Esophagus muscularis mucosa (tissue), 3 donors: ENCODE data around the gene MYB.

Experiments used
- POLR2A ChIP-seq: fragments of 450-650 bp; IDR thresholded peaks from one replicate; pipeline ENCODE4 v1.6.1; 2017; ENCODE audit warnings: antibody characterized with exemption, moderate library complexity, mild to moderate bottlenecking, low read depth
- POLR2AphosphoS5 ChIP-seq, 2 donors: sonication (generic); formaldehyde crosslinking; IDR thresholded peaks; one replicate each; pipeline ENCODE4 v1.6.1; 2017; ENCODE audit warnings: antibody characterized with exemption in 2 of 2
- TF ChIP-seq, protein P1 (sequence below), 3 experiments: fragments of 200-600 bp in 2 of 3; fragments of 450-650 bp in 1 of 3; sonication (generic) in 2 of 3; IDR thresholded peaks; one replicate each; pipeline ENCODE4 v1.5.1; 2017 to 2019; ENCODE audit warnings: antibody characterized with exemption in 3 of 3, mild to moderate bottlenecking in 2 of 3, moderate library complexity in 1 of 3

- TF ChIP-seq, protein P1, sequence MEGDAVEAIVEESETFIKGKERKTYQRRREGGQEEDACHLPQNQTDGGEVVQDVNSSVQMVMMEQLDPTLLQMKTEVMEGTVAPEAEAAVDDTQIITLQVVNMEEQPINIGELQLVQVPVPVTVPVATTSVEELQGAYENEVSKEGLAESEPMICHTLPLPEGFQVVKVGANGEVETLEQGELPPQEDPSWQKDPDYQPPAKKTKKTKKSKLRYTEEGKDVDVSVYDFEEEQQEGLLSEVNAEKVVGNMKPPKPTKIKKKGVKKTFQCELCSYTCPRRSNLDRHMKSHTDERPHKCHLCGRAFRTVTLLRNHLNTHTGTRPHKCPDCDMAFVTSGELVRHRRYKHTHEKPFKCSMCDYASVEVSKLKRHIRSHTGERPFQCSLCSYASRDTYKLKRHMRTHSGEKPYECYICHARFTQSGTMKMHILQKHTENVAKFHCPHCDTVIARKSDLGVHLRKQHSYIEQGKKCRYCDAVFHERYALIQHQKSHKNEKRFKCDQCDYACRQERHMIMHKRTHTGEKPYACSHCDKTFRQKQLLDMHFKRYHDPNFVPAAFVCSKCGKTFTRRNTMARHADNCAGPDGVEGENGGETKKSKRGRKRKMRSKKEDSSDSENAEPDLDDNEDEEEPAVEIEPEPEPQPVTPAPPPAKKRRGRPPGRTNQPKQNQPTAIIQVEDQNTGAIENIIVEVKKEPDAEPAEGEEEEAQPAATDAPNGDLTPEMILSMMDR (IDR thresholded peaks at IDR 0.05): no peak
- TF ChIP-seq POLR2AphosphoS5 (IDR thresholded peaks at IDR 0.05) (no peak), POLR2A (no peak)
These were observed 46.6 kb downstream of the MYB start for GRCh38 chr6:135227758-135228157.
